ENCODE data around the gene MAP7D1. TPM values are rescaled to one million over a fixed set of nuclear protein-coding genes. Genes with fewer than 3 reads are reported as not detected.
A peak's percentile ranks its signal among the peaks of the same experiment; 100 is the strongest.

MAP7D1 gene
- total RNA-seq (193 and 199 TPM in 2 replicates), polyA plus RNA-seq (69.7 and 72.8 TPM in 2 replicates), polyA minus RNA-seq (30.7 and 35.9 TPM in 2 replicates), Bru-seq, nascent RNA (percentile 83 among the genes with signal in this experiment), BruChase-seq, experiment 1, labeled RNA remaining after a 6-hour chase (percentile 90 among the genes with signal in this experiment), BruChase-seq, experiment 2, labeled RNA remaining after a 2-hour chase (percentile 86 among the genes with signal in this experiment)
- polyA plus RNA-seq (2011; cell fraction: cytosol; rRNA removed) = 83.1 and 87.7 TPM in 2 replicates
- polyA plus RNA-seq (2011; cell fraction: nucleus; rRNA removed) = 96.6 and 103 TPM in 2 replicates
- polyA plus RNA-seq (2012) = 92.9 and 99.3 TPM in 2 replicates
- 29.4 TPM for polyA minus RNA-seq (2011; cell fraction: cytosol; rRNA and poly(A)+ RNA removed)
- polyA minus RNA-seq (2011; cell fraction: nucleus; rRNA and poly(A)+ RNA removed) = 23.7 and 46.5 TPM in 2 replicates
- long read RNA-seq, transcript MAP7D1-203 (18 exons, 3,238 nt) = minor isoform, 19 of 275 reads
- long read RNA-seq, transcript MAP7D1-201 (16 exons, 3,456 nt) = major isoform, 31 of 275 reads
- long read RNA-seq, transcript MAP7D1-210 (3 exons, 945 nt) = minor isoform, 10 of 275 reads
- long read RNA-seq, transcript MAP7D1-204 (17 exons, 3,324 nt) = minor isoform, 7 of 275 reads
- long read RNA-seq, partial matches to known transcripts = 37 of 275 reads
- long read RNA-seq, other reads (novel, unspliced or antisense) = 171 of 275 reads

GRCh38 chr1:36155408-36156328 lies at the start of gene MAP7D1:
MAP7D1 (plus strand) TSS chr1:36156160; CDS start chr1:36156418, 258 bp downstream.
- dilution Hi-C loops (cut with MboI; ENCODE audit: extremely low pct_ligation_motif_present, low sequenced_read_pairs) = no loop called here

More at GRCh38 chr1:36155408-36156328, at the start of gene MAP7D1:
- Histone ChIP-seq H3K27me3 (ENCODE audit: control insufficient read depth in 2 of 2, insufficient read depth in 2 of 2, low read length in 2 of 2) (no peaks in the 10 kb centered on the region), H3K4me2 (ENCODE audit: insufficient read depth, low read length) (peak within 1 kb of the TSS; percentile 90), H3K9me3 (replicated peaks; ENCODE audit: control insufficient read depth, insufficient read depth, low read length) (no peaks in the 10 kb centered on the region), H4K20me1 (replicated peaks; ENCODE audit: control insufficient read depth, extremely low read depth, insufficient read depth, low read length) (no peaks in the 10 kb centered on the region), H3K4me1 (ENCODE audit: control insufficient read depth, extremely low read depth, insufficient read depth, low read length) (peaks cover 50% of the 10 kb centered on the region), H3K27ac (ENCODE audit: insufficient read depth, low read depth, low read length) (peak within 1 kb of the TSS; percentile 93), H3K9me1 (replicated peaks; ENCODE audit: control insufficient read depth, extremely low read depth, insufficient read depth, low read length) (no peaks in the 10 kb centered on the region), H3K4me3 (replicated peaks in 1 of 3; ENCODE audit: insufficient read depth in 1 of 3, low read depth in 1 of 3, low read length in 3 of 3) (peak within 1 kb of the TSS; percentile 48 to 88 (median 80)), H2AFZ (ENCODE audit: low read depth, low read length) (peak within 1 kb of the TSS; percentile 73), H3K79me2 (ENCODE audit: control insufficient read depth, insufficient read depth, low read length) (peaks cover 47% of the 10 kb centered on the region), H3K36me3 (ENCODE audit: control insufficient read depth in 2 of 2, extremely low read depth in 1 of 2, insufficient read depth in 2 of 2, low read length in 2 of 2) (no peaks in the 10 kb centered on the region), H3K9ac (replicated peaks; ENCODE audit: extremely low read depth, insufficient read depth, low read length) (peak within 1 kb of the TSS; percentile 93)
- TSS peak; percentile 76 for BruUV-seq (replicated peaks)
- intact Hi-C loops (cut with micrococcal nuclease) = loop anchor here (1.0 to 2.0 kb wide), 2 partner anchors 17 to 33 kb away; no protein-coding TSS in a partner anchor
- ChIA-PET CTCF (interaction anchor here (2.6 to 9.3 kb wide), 2 partner anchors 33 to 130 kb away, joined by 6 to 201 read pairs; no protein-coding TSS in a partner anchor), POLR2A (interaction anchor here (1.3 kb wide), 1 partner anchor 69 kb away, joined by 4 read pairs; the partner anchor contains the start of gene THRAP3)
- TF ChIP-seq EZH2 (IDR thresholded peaks at IDR 0.05; ENCODE audit: borderline replicate concordance, low read depth, low read length, severe bottlenecking) (no peak), POLR2AphosphoS5 (IDR thresholded peaks at IDR 0.05; ENCODE audit: insufficient read depth, low read depth, low read length) (peak; percentile 75), JUN (IDR thresholded peaks at IDR 0.05; ENCODE audit: borderline replicate concordance, insufficient read depth, insufficient read length, low read depth) (peak; percentile 39), FOS (IDR thresholded peaks at IDR 0.05; ENCODE audit: borderline replicate concordance, insufficient read depth, low read length) (peak; percentile 84), GATA2 (IDR thresholded peaks at IDR 0.05; ENCODE audit: insufficient read depth, insufficient read length, low read depth, low read length) (no peak), MAX (IDR thresholded peaks at IDR 0.05; ENCODE audit: insufficient read depth, insufficient read length) (no peak), MYC (IDR thresholded peaks at IDR 0.05; ENCODE audit: low read depth, low read length) (no peak), POLR2A (IDR thresholded peaks at IDR 0.05; ENCODE audit: low read depth, low read length) (peak; percentile 88)
- DNase-seq (ENCODE audit: low read depth, low spot score) (peak; percentile 76), FAIRE-seq (peak; percentile 90)
